ENCODE results near the gene OR2M3.

DNA sequence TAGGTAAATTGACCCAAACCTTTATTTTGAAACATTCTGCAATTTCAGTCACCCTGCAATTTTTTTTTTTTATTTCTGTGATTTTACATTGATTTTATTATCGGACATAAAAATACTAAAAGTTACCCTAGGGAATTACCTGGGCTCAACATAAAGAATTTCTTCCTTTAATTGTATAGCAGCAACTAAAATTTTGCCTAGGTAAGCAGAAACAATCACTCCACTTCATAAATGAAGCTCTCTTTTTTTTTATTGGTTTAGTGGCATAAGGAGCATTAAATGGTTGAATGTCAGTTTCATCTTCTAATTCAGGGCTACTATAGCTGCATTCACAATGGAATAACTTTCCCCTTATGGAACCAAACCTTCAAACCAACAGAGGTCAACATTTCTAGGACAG is 18.8 kb downstream of the OR2M3 start:
- TF ChIP-seq, protein P1, sequence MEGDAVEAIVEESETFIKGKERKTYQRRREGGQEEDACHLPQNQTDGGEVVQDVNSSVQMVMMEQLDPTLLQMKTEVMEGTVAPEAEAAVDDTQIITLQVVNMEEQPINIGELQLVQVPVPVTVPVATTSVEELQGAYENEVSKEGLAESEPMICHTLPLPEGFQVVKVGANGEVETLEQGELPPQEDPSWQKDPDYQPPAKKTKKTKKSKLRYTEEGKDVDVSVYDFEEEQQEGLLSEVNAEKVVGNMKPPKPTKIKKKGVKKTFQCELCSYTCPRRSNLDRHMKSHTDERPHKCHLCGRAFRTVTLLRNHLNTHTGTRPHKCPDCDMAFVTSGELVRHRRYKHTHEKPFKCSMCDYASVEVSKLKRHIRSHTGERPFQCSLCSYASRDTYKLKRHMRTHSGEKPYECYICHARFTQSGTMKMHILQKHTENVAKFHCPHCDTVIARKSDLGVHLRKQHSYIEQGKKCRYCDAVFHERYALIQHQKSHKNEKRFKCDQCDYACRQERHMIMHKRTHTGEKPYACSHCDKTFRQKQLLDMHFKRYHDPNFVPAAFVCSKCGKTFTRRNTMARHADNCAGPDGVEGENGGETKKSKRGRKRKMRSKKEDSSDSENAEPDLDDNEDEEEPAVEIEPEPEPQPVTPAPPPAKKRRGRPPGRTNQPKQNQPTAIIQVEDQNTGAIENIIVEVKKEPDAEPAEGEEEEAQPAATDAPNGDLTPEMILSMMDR (IDR thresholded peaks at IDR 0.05), result no peak
- no peak for TF ChIP-seq RNF2 (IDR thresholded peaks at IDR 0.05; ENCODE audit: borderline replicate concordance, low read depth)
- no peak for TF ChIP-seq CBX8 (IDR thresholded peaks at IDR 0.05)
- TF ChIP-seq BHLHE40 (IDR thresholded peaks at IDR 0.05; ENCODE audit: low read depth, low read length), result no peak
- TF ChIP-seq POLR2A (IDR thresholded peaks at IDR 0.05; ENCODE audit: low read length), result no peak
- TF ChIP-seq RAD21 (conservative IDR thresholded peaks at IDR 0.05 in 1 of 2, IDR thresholded peaks at IDR 0.05 in 1 of 2), result no peak
- no peak for TF ChIP-seq SREBF2 (IDR thresholded peaks at IDR 0.05)
- TF ChIP-seq, protein P2, sequence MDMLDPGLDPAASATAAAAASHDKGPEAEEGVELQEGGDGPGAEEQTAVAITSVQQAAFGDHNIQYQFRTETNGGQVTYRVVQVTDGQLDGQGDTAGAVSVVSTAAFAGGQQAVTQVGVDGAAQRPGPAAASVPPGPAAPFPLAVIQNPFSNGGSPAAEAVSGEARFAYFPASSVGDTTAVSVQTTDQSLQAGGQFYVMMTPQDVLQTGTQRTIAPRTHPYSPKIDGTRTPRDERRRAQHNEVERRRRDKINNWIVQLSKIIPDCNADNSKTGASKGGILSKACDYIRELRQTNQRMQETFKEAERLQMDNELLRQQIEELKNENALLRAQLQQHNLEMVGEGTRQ (IDR thresholded peaks at IDR 0.05), result no peak
- no peak for TF ChIP-seq ESRRA (IDR thresholded peaks at IDR 0.05; ENCODE audit: borderline replicate concordance, low read length)
- no peak for TF ChIP-seq SMC3 (IDR thresholded peaks at IDR 0.05)
- TF ChIP-seq, protein P3, sequence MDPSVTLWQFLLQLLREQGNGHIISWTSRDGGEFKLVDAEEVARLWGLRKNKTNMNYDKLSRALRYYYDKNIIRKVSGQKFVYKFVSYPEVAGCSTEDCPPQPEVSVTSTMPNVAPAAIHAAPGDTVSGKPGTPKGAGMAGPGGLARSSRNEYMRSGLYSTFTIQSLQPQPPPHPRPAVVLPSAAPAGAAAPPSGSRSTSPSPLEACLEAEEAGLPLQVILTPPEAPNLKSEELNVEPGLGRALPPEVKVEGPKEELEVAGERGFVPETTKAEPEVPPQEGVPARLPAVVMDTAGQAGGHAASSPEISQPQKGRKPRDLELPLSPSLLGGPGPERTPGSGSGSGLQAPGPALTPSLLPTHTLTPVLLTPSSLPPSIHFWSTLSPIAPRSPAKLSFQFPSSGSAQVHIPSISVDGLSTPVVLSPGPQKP (IDR thresholded peaks at IDR 0.05; ENCODE audit: low read depth, low read length), result no peak
- TF ChIP-seq, protein P4, sequence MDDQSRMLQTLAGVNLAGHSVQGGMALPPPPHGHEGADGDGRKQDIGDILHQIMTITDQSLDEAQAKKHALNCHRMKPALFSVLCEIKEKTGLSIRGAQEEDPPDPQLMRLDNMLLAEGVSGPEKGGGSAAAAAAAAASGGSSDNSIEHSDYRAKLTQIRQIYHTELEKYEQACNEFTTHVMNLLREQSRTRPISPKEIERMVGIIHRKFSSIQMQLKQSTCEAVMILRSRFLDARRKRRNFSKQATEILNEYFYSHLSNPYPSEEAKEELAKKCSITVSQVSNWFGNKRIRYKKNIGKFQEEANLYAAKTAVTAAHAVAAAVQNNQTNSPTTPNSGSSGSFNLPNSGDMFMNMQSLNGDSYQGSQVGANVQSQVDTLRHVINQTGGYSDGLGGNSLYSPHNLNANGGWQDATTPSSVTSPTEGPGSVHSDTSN (IDR thresholded peaks at IDR 0.05), result no peak
